Activated CD8-positive, alpha-beta memory T cell treated with anti-CD3 and anti-CD28 coated beads, Interleukin-2, amount 50 U/mL, for 48 hours (primary cell): ENCODE measurements around the gene ABCC9.
"Not testable (repeated sequence)": the region's sequence is repeated elsewhere in the genome, so short reads cannot be mapped to it uniquely, and the experiment has no call there.

Experiments used
- DNase-seq: peaks from one replicate; pipeline ENCODE4 v3.0.0-alpha.2; 2020

The ABCC9 gene

DNA sequence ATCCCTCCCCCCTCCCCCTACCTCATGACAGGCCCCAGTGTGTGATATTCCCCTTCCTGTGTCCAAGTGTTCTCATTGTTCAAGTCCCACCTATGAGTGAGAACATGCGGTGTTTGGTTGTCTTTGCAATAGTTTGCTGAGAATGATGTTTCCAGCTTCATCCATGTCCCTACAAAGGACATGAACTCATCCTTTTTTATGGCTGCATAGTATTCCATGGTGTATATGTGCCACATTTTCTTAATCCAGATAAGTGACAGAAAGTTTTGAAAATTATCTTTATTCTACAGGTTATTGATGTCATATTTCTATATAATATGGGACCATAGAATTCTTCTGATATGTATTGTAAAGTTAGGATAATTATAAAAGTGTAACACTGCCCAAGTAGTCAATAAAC, 11.3 kb downstream of the ABCC9 start:
- not testable (repeated sequence) for DNase-seq

DNA sequence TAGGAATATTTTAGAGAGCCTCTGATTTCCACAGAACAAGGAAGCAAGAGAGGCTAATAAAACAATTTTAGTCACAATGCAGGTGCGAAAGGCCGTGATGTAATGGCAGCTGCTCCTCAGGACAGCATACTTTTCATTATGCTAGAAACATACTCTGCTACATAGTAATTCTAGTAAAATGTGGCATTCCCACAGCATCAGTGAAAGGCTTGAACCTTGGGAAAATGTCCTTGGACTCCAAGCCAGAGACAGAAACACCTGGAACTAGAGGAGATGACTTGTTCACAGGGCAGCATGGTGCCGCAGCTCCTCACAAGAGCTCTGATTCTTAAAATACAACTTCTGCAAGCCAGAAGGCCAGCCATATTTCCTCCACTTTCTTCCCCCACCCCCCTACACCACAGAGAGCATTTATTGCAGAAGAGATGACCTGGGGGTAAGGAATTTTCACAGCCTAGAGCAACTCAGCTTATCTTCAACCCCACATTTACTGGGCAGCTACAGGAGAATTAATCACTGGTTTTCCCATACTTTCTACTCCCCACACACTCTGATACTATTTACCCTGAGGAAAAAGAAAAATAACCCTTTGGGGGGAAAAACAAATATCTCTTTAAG, 15.8 kb downstream of the ABCC9 start:
- no peak for DNase-seq

DNA sequence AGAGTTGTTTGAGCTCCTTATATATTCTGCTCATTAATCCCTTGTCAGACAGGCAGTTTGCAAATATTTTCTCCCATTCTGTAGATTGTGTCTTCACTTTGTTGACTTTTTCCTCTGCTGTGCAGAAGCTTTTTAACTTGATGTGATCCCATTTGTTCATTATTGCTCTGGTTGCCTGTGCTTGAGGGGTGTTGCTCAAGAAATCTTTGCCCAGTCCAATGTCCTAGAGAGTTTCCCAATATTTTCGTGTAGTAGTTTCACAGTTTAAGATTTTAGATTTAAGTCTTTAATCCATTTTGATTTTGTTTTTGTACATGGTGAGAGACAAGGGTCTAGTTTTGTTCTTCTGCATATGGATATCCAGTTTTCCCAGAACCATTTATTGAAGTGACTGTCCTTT, 19.8 kb downstream of the ABCC9 start:
- DNase-seq: no peak

DNA sequence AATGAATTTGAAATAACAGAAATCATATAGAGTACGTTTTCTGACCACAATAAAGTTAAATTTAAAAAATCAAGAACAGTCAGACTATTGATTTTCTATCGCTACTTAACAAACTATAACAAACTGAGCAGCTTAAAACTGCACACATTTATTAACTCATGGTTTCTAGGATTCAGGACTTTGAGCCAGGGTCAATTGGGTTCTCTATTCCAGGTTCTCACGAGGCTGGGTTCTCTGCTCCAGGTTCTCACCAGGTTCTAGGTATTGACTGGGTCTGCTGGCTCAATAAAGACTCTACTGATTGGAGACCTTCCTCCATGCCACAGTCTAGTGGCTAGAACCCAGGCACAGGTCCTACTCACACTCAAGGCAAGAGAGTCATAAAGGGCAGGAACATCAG, 22.8 kb downstream of the ABCC9 start:
- DNase-seq: no peak

DNA sequence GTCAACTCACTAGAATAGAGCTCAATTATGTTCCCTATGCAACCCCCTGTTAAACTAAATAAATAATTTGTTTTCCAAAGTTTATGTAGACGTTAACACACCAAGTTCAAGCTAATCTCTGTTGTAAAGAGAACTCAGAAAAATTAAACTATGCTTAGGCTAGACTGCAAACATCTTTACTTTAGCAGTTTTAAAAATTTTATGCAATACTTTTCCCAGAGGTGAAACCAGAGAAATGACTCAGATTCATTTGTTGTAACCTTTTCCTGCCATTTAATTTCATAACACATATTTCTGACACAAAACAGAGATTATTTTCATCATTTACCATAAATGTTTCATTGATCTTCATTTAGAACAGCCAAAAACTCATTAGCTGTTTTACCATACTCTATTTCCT, 27.4 kb downstream of the ABCC9 start:
- DNase-seq: no peak

DNA sequence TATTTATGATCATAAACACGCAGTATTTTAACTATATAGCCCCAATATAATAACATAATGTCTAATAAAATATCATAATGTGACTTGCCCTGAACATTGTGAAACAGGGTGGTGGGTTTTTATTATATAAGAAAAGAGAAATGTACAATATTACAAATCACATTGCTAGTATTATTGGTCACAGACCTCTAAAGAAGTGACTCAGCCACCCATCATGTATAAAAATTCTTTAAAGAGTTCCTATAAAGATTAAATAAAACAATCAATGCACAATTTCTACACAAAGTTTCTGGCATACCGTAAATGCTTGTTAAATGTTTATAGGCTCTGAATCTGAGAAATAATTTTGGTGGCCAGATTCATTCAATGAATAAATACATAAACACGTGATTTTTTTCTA, 28.9 kb downstream of the ABCC9 start:
- DNase-seq: no peak

DNA sequence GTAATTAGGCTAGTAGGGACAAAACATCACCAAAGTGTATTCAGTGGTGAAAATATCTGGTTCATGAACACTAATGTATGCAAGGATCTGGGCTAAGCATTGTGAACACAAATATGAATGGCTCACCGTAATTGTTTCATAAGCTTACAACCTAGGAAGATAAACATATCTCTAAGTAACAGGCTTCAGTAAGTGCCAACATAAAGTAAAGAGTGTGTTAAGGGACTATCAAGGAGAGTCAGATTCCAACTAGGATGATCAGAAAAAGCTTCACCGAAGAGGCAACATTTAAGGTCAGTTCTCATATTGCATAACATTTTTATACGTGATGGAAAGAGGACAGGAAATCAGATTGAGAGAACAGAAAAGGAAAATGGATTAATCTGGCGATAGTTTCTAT, 29.4 kb downstream of the ABCC9 start:
- DNase-seq: no peak

DNA sequence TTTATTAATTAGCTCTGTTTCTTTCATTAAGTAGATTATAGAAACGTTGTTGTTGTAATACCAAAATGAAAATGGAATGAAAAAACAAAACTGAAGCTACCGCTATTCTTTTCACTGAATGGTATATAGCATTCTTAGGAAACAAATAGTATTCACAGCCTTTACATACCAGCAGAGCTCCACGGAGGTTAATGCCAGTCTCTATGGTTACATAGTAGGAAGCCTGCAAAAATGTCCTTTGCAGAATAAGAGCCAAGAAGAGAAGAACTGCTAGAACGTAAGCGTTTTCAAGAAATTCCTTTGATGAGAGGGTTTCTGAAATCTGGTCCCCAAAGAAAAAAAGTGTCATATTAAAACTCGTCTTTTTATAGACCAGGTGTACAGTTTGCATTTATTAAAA, 30.6 kb downstream of the ABCC9 start:
- DNase-seq: no peak

DNA sequence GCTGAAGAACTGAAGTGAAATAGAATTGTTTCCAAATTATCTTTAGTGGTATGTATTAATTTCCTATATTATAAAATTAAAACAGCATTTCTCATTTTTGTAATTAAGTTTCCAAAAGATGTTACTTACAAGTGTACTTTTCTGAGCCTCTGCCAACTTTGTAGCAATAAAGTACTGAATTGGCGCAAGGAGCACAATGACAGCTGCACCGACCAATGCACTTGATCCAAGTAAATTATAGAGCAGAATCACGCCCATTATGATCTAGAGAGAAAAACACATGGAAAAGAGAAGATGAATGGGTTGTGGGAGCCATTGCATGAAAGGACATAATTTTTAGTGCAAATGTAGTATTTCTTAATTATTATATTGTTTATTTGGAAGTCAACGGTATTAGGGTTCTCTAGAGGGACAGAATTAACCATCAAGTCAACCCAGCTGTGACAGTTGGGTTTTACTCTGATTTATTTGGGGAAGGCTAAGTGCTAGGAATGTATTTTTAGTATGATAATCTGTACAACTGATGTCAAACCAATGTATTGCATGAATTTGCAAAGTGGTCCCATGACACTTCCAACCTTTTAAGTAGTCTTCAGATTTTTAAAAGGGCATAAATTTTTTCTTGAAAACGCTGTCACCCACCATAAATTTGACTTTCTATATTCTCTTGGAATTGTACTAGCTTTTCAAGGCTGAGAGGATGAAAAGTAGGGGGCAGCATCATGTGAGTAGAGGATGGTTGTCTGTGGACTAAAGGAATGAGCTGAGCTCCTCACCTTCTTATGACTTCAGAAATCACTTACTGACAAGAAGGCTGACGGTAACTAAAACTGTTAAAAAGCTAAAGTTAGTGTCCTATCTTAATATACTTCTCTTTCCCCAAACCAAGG, 33.0 kb downstream of the ABCC9 start:
- no peak for DNase-seq

DNA sequence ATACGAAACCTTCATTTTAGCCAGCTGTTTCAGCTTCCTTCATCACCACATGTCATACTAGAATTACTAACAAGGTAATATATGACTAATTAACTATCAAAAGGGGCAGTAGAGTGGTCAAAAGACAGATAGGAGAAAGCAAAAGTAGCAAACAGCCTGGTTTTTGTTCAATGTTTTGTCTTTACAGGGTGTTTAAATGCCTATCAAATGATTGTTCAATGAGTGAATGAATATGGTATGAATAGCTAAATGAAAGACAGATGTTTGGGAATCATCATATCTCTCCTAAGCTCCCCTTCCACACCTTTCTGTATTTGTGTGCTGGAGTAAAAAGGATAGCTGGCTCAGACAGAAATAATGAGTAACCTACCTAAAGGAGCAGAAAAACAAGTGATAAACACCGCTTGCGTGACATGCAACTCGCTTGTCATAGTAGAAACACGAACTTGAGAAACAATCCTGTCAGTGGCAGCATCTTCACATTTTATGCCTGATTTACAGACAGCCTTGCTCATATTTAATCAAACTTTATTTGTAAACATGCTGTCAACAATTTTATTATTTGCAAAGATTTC, 34.2 kb downstream of the ABCC9 start:
- no peak for DNase-seq

DNA sequence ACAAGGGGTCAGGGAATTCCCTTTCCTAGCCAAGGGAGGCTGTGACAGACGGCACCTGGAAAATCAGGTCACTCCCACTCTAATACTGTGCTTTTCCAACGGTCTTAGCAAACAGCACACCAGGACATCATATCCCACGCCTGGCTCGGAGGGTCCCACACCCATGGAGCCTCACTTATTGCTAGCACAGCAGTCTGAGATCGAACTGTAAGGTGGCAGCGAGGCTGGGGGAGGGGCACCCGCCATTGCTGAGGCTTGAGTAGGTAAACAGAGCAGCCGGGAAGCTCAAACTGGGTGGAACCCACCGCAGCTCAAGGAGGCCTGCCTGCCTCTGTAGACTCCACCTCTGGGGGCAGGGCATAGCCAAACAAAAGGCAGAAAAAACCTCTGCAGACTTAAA, 41.7 kb downstream of the ABCC9 start:
- not testable (repeated sequence) for DNase-seq

DNA sequence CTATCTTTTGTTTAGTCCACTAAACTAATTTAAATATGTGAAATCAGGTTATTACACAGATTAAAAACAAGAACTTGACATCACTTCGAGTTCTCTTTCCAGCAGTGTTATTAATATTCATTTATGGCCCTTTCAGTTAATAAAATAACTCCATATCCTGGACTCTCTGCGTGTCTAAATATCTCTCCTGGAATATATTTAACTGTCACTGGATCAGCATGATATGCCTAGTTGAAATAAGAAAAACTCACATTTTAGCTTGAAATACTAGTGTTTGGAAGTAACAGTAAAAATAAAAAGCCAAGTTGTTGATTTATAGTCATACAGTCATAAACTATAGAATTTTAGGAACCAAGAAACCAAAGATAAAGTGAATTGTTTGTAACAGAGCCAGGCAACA, 45.6 kb downstream of the ABCC9 start:
- DNase-seq: no peak

DNA sequence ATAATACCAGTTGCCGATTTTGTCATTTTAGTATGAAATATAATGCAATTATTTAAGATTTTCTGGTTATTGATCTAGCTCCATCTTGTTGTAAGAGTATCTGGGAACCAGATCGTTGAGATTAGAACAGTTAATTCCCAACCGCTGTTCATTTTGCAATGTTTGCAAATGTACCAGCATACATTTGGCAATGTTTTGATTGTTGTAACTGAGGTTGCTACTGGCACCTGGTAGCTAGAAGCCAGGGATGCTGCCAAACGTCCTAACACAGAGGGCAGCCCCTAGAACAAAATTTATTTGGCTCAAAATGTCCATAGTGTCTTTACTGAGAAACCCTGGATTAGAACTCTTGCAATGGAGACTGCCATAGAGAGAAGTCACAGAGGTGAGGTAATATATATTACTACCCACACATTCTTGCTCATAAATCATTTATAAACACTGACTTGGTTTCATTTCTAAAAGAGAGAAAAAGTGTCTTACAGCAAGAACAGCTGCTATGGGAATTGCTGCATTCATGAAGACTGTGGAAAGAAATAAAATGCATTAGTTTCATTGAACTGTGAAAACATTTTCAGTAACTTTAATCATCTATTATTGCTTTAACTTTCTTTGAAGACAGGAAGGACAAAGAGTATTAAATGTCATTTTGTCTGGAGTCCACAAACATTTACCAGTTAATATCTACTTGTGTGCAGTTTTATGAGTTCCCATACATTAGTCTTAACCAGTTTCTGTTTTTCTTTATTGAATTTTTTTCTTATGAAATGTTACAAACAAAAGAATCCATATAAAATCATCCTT, 46.2 kb downstream of the ABCC9 start:
- DNase-seq: no peak

DNA sequence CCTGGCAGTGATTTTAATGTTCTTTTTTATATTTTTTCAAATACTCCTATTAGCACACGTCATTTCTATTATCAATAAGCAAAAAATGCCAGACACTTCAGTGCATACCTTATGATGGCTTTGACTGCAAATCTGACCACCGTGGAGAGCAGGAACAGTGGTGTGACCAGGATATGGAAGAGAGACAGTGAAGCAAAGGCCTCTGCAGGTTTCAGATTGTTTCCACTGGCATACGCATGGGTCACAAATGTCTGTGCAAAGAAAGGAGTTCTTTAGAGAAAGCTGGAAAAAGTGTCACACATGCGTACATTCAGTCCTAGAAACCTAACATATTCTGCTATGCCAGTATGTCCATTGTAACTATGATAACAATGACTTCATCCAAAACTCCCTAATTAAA, 47.3 kb downstream of the ABCC9 start:
- DNase-seq: no peak

DNA sequence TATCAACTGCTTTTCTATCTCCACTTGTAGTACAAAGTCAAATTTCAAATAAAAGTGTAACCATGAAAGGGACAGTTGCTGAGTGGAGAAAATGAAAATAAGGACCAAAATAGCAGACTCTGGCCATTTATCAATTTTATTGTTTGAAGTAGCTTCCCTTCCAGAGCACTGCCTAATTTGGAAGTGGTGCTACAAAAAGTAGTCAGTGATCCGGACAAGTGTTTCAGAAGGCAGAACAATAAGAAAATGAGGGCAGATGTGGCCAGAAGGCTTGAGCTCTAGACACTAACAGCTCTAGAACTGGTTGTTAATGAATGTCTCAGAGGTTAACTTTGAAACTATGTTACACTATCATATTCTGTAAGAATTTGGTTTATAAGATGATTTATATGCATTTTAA, 48.9 kb downstream of the ABCC9 start:
- no peak for DNase-seq

DNA sequence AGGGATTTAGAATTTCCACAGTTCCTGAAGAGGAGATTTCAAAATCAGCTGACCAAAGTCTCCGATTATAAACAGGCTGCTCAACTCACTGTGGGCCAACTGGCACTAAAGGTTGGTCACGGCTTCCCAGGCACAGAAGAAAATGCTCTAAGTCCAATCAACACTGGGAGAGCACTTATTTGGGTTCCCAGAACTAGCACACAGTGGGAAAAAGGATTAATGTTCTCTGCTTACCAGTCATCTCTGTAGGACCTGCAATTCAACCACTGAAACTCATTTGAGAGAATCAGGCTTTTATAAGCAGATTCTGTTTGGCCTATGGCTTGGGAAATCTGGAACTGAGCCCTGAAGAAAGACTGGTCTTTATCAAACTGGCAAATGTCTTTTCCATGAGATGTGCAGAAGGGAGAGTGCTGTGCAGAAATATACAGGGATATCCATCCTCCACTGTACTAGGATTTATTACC, 49.4 kb downstream of the ABCC9 start:
- no peak for DNase-seq

DNA sequence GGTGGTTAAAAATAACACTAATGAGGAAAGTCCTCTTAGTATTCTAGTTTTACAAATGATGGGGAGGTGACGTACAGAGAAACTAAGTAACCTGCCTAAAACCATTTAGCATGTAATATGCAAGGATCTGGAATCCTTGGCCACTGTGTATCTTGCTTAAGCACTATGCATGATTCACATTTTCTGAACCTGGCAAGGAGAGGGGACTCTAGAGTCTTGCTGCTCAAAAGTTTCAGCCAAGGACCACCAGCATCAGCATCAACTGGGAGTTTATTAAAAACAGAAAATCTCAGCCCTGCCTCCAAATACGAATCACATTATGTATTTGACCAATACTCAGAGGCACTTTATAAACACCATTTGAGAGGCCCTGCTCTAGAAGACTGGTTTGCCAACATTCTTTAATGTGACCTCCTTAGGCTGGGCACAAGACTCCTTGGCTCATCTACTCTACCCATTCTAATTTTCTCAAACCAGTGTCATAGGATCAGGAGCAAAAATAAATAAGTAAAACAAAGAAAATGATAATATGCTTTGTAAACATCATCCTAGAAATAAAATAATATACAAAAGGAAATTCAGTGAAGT, 52.9 kb downstream of the ABCC9 start:
- DNase-seq: no peak

DNA sequence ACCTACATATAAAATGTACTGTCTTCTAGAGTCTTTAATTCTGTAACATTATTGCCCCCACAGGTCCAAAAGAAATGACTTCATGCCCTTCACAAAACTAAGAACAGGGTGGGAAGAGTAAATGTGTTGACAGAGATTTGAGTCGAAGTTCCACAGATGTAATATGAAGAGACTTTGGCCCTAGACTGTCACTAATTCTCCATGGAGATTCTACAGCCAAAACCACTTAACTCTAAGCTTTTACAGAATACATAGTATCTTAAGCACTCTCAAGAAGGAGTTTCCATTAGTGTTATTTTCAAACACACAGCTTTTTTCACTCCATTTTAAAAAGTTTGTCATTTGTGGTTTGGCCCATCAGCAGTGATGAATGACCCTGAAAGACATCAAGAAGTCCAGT, 56.3 kb downstream of the ABCC9 start:
- DNase-seq: no peak

DNA sequence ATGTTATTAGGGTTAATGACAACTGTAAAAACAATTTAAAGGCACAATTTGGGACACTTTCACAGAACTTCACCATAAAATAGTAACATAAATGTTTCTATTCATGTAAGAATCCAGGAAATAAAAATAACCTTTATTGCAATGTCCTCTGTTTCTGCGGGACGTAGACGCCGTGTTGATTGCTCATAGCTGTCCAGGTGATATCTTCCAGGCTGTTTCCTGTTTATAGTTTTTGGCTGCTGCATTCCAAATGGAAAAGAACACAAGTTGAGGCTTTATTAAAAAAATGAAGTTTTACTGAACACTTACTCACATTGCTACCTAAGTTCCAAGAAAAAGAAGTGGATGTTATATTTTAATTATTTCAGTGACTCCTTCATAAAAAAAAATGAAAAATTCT, 58.6 kb downstream of the ABCC9 start:
- DNase-seq: no peak

DNA sequence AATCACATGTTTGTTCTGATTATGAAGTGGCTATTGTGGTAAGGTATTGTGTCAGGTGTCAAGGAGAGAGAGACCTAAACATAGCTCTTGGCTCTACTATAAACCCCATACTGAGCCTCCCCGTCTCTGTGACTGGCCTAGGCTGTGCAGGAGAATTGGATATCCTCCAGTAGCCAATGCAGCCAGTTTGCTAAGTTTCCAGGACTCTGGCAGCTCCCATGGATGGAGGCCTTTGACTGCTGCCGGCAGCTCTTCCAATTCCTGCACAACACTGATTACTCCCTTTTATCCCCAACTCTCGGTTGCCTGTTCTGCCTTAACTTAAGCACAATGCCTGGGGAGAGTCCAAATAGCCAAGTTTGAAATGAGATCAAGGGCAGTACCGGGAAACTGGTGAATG, 59.3 kb downstream of the ABCC9 start:
- no peak for DNase-seq

DNA sequence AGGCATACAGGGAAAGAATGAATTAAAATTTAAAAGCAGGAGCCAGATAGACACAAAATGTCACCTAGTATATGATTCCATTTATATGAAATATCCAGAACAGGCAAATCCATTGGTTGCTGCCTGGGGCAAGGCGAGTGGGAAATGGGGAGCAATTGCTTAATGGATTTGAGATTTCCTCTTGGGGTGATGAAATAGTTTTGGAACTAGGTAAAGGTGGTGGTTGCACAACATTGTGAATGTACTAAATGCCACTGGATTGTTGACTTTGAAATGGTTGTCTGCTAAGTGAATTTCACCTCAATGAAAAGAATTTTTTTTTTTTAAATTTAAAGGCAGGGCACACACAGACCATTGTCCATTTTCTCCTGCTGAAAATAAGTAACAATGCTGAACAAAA, 61.9 kb downstream of the ABCC9 start:
- DNase-seq: no peak

DNA sequence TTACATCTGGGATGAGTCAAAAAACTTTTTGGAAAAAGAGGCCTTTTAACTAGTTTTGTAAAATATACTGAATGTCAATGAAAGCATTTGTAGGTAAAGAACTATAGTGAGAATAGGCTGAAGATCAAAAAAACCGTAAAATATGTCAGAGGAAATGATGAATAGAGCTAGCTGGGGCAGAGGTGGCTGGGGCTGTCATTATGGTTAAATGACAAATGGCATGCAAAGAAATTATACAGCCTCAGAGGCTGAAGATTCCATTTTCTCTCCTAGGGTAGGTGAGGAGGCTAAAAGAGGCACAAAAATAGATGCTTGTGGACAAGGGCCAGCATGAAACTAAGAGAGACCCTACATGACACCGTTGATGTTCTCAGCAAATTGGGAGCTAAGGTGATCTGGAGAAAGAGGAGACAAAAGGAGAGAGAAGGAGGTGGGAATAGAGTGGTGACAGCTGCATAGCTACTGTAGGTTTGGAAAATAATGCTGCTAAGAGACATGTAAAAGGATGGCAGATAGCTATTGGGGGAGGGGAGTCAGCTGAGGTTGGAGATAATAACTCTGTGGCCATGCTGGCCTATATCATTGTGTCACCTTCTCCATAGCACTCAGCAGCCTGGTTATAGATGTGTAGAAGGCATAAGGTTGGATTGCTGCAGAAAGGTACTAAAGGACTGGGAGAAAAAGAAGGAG, 63.8 kb downstream of the ABCC9 start:
- no peak for DNase-seq
